K562 (cell line): ENCODE results near the gene RPS17. TPM values are rescaled to one million over a fixed set of nuclear protein-coding genes. Genes with fewer than 3 reads are reported as not detected.

Source experiments
- CBFA2T3 ChIP-seq: fragments of 450-650 bp; IDR thresholded peaks from 2 replicates; pipeline ENCODE4 v1.6.1; 2017
- HDAC2 ChIP-seq: fragments of 450-650 bp; IDR thresholded peaks from 2 replicates; pipeline ENCODE4 v1.6.1; 2016; ENCODE audit warnings: mild to moderate bottlenecking
- MTF1 ChIP-seq: fragments of 250-450 bp; sonication (Bioruptor Pico); IDR thresholded peaks from 2 replicates; pipeline ENCODE4 v1.9.0; 2021; ENCODE audit warnings: moderate library complexity, mild to moderate bottlenecking, inconsistent platforms, borderline replicate concordance
- POLR2AphosphoS5 ChIP-seq: IDR thresholded peaks from 2 replicates; pipeline ENCODE4 v1.6.1; 2011; ENCODE audit warnings: mild to moderate bottlenecking, low read depth, low read length, moderate library complexity; ENCODE audit not compliant: control insufficient read depth, insufficient read depth
- POU5F1 ChIP-seq: fragments of 150-350 bp; IDR thresholded peaks from 2 replicates; pipeline ENCODE4 v1.6.1; 2014; ENCODE audit warnings: borderline replicate concordance, low read length, low read depth, mild to moderate bottlenecking; ENCODE audit not compliant: partially characterized antibody
- RB1 ChIP-seq: fragments of 450-650 bp; IDR thresholded peaks from 2 replicates; pipeline ENCODE4 v1.6.1; 2017; ENCODE audit warnings: low read depth, mild to moderate bottlenecking
- RBBP5 ChIP-seq: fragments of 200-600 bp; sonication (generic); IDR thresholded peaks from 2 replicates; pipeline ENCODE4 v1.6.1; 2012; ENCODE audit warnings: borderline replicate concordance, mild to moderate bottlenecking, low read length, control low read depth, inconsistent platforms; ENCODE audit not compliant: insufficient read depth, poor library complexity, severe bottlenecking
- RBM17 ChIP-seq: fragments of 200-400 bp; formaldehyde crosslinking; IDR thresholded peaks from 2 replicates; pipeline ENCODE4 v1.6.1; 2017; ENCODE audit warnings: low read depth, mild to moderate bottlenecking, low read length, borderline replicate concordance
- RBM25 ChIP-seq: fragments of 200-400 bp; formaldehyde crosslinking; IDR thresholded peaks from 2 replicates; pipeline ENCODE4 v1.6.1; 2018; ENCODE audit warnings: low read length, low read depth, moderate library complexity; ENCODE audit not compliant: severe bottlenecking
- TAF15 ChIP-seq: fragments of 200-400 bp; formaldehyde crosslinking; IDR thresholded peaks from 2 replicates; pipeline ENCODE4 v1.6.1; 2017; ENCODE audit warnings: mild to moderate bottlenecking, low read depth, low read length, moderate library complexity
- TARDBP ChIP-seq: fragments of 450-650 bp; IDR thresholded peaks from 2 replicates; pipeline ENCODE4 v1.6.1; 2016
- ZNF507 ChIP-seq: conservative IDR thresholded peaks from 2 replicates; pipeline ENCODE4 v1.6.1; 2017; ENCODE audit warnings: missing genetic modification characterization, missing compliant biosample characterization
- polyA plus RNA-seq, 8 experiments: library from polyadenylated mRNA; depleted of rRNA in 4 of 8; stranded (reverse) in 5 of 8; unstranded in 3 of 8; fragments of >200 nt; fragmentation: Nextera tagmentation in 2 of 8; fragmentation: Illumina TruSeq in 1 of 8; extraction: Ambion mirVana in 2 of 8; extraction: Trizol in 1 of 8; gene quantifications; 2 replicates each; pipeline versions ENCODE4 v1.2.1 to v1.2.3, GENCODE V29; 2011 to 2014; ENCODE audit warnings: inconsistent platforms in 1 of 8, missing spikeins in 1 of 8
- total RNA-seq, 7 experiments: library from RNA; depleted of rRNA in 6 of 7; stranded (reverse); fragments of >200 nt in 6 of 7; fragmentation: Illumina TruSeq in 2 of 7; extraction: Trizol in 2 of 7; gene quantifications; 2 replicates each; pipeline versions ENCODE4 v1.2.1 to v1.2.3, GENCODE V29; 2011 to 2021; ENCODE audit warnings: low replicate concordance in 1 of 7
- TF ChIP-seq, protein P1 (sequence below): sonication (generic); formaldehyde crosslinking; IDR thresholded peaks from 2 replicates; pipeline ENCODE4 v1.8.0; 2022; ENCODE audit warnings: mild to moderate bottlenecking, missing genetic modification reagents, borderline replicate concordance
- TF ChIP-seq, protein P2 (sequence below): fragments of 150-350 bp; IDR thresholded peaks from 2 replicates; pipeline ENCODE4 v1.6.1; 2014; ENCODE audit warnings: low read depth, mild to moderate bottlenecking, low read length, borderline replicate concordance
- TF ChIP-seq, protein P3 (sequence below): fragments of 150-350 bp; conservative IDR thresholded peaks from 2 replicates; pipeline ENCODE4 v1.6.1; 2014; ENCODE audit warnings: low read length

Gene RPS17
- total and polyA plus RNA-seq, 9 of the 15 experiments (the other 6 are each of a cell fraction or from before 2014, with no cell fraction given) = 1,988 to 6,515 (median 5,229) TPM

DNA sequence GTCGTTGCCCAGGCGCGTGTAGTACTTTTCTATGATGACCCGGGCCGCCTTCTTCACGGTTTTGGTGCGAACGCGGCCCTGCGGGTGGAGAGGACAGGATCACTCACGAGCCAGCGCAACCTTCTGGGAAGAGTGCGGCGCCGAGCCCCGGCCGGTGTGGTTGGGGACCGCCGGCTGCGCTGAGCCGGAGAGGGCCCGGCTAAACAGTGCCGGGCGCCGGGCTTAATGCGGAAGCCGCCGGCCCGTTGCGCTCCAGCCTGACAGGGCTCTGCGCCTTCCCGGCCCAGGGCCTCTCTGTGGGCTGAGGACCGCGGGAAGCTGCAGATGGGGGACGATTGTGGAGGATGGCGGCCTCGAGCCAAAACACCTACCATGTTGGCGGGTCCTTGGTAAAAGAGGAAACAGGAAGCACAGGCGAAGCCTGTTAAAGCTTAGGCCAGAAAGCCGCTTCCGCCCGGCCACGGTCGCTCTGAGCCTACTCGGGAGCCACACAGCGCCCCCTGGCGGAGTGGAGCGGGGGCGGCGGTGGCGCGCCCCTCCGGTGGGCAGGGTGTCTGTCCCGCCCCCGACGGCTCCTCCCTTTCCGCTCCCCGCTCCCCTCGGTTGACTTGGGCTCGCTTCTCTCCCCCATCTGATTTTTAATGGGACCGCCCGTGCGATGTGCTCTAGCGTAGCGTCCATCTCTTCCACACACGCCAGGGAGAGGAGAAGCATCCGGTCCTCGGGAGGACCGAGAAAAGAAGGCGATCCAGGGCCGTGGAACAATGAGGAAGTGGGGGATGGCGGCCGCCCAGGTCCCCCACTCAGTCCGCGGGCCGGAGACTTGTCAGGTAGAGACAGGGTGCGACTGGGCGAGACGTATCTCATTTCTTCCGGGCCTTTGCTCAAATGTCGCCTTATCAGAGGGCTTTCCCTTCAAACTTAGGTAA, at the start of gene RPS17 (continued):
- TF ChIP-seq, protein P1, sequence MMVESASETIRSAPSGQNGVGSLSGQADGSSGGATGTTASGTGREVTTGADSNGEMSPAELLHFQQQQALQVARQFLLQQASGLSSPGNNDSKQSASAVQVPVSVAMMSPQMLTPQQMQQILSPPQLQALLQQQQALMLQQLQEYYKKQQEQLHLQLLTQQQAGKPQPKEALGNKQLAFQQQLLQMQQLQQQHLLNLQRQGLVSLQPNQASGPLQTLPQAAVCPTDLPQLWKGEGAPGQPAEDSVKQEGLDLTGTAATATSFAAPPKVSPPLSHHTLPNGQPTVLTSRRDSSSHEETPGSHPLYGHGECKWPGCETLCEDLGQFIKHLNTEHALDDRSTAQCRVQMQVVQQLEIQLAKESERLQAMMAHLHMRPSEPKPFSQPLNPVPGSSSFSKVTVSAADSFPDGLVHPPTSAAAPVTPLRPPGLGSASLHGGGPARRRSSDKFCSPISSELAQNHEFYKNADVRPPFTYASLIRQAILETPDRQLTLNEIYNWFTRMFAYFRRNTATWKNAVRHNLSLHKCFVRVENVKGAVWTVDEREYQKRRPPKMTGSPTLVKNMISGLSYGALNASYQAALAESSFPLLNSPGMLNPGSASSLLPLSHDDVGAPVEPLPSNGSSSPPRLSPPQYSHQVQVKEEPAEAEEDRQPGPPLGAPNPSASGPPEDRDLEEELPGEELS (CRISPR knock-in tag) = no peak
- TF ChIP-seq POU5F1 = peak; percentile 68
- TF ChIP-seq POLR2AphosphoS5 = peak; percentile 96; the same call in 1 of the 2 replicates
- TF ChIP-seq ZNF507 = no peak
- peak; percentile 53; the same call in 1 of the 2 replicates for TF ChIP-seq HDAC2
- TF ChIP-seq, protein P2, sequence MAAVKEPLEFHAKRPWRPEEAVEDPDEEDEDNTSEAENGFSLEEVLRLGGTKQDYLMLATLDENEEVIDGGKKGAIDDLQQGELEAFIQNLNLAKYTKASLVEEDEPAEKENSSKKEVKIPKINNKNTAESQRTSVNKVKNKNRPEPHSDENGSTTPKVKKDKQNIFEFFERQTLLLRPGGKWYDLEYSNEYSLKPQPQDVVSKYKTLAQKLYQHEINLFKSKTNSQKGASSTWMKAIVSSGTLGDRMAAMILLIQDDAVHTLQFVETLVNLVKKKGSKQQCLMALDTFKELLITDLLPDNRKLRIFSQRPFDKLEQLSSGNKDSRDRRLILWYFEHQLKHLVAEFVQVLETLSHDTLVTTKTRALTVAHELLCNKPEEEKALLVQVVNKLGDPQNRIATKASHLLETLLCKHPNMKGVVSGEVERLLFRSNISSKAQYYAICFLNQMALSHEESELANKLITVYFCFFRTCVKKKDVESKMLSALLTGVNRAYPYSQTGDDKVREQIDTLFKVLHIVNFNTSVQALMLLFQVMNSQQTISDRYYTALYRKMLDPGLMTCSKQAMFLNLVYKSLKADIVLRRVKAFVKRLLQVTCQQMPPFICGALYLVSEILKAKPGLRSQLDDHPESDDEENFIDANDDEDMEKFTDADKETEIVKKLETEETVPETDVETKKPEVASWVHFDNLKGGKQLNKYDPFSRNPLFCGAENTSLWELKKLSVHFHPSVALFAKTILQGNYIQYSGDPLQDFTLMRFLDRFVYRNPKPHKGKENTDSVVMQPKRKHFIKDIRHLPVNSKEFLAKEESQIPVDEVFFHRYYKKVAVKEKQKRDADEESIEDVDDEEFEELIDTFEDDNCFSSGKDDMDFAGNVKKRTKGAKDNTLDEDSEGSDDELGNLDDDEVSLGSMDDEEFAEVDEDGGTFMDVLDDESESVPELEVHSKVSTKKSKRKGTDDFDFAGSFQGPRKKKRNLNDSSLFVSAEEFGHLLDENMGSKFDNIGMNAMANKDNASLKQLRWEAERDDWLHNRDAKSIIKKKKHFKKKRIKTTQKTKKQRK = no peak
- peak; percentile 100 for TF ChIP-seq RBBP5
- TF ChIP-seq RB1 = peak; percentile 96
- peak; percentile 6; the same call in 1 of the 2 replicates for TF ChIP-seq CBFA2T3
- TF ChIP-seq MTF1 (CRISPR knock-in tag) = no peak
- TF ChIP-seq TAF15 = no peak
- TF ChIP-seq RBM17 = no peak
- TF ChIP-seq, protein P3, sequence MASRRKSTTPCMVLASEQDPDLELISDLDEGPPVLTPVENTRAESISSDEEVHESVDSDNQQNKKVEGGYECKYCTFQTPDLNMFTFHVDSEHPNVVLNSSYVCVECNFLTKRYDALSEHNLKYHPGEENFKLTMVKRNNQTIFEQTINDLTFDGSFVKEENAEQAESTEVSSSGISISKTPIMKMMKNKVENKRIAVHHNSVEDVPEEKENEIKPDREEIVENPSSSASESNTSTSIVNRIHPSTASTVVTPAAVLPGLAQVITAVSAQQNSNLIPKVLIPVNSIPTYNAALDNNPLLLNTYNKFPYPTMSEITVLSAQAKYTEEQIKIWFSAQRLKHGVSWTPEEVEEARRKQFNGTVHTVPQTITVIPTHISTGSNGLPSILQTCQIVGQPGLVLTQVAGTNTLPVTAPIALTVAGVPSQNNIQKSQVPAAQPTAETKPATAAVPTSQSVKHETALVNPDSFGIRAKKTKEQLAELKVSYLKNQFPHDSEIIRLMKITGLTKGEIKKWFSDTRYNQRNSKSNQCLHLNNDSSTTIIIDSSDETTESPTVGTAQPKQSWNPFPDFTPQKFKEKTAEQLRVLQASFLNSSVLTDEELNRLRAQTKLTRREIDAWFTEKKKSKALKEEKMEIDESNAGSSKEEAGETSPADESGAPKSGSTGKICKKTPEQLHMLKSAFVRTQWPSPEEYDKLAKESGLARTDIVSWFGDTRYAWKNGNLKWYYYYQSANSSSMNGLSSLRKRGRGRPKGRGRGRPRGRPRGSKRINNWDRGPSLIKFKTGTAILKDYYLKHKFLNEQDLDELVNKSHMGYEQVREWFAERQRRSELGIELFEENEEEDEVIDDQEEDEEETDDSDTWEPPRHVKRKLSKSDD = 0 out of 2 replicates have a peak, but pooled peaks have one; percentile 17
- TF ChIP-seq TARDBP = peak; percentile 79; the same call in 1 of the 2 replicates
- TF ChIP-seq RBM25 = no peak
